Measurements from ENCODE around the gene ZDHHC20. TPM values are rescaled to one million over a fixed set of nuclear protein-coding genes. Genes with fewer than 3 reads are reported as not detected.

Gene ZDHHC20
- total and polyA plus RNA-seq, 10 of the 15 experiments (the other 5 are each of a cell fraction or from before 2014, with no cell fraction given), result 8.6 to 57.8 (median 41.7) TPM

DNA sequence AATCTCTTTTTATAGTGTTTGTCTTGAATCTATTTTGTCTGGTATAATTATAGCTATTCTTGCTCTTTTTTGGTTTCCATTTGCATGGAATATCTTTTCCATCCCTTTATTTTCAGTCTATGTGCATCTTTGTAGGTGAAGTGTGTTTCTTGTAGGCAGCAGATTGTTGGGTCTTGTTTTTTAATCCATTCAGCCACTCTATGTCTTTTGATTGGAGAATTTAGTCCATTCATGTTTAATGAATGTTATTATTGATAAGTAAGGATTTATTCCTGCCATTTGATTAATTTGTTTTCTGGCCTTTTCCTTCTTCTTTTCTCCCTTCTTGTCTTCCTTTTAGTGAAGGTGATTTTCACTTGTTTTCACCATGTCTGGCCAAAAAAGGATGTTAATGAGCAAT lies 11.7 kb upstream of the ZDHHC20 start:
- ChIA-PET POLR2A (interaction anchor here (0.6 kb wide), 1 partner anchor 51 kb away, joined by 7 read pairs; no protein-coding TSS in a partner anchor), SMC1A (ENCODE audit: uncharacterized antibody, unreplicated experiment) (no interaction called here), RAD21 (ENCODE audit: unreplicated experiment) (no interaction called here), CTCF (interaction anchor here (0.9 to 1.3 kb wide), 2 partner anchors 172 to 173 kb away, joined by 3 read pairs; no protein-coding TSS in a partner anchor)
- no peak for FAIRE-seq
- Histone ChIP-seq H3K9ac (ENCODE audit: control insufficient read depth, insufficient read depth, low read length) (no peak overlapping the region), H2AFZ (ENCODE audit: control insufficient read depth, low read depth, low read length) (no peak overlapping the region), H3K4me3 (no peak overlapping the region), H4K20me1 (ENCODE audit: control insufficient read depth, insufficient read depth) (no peaks in the 10 kb centered on the region), H3K27ac (ENCODE audit: control insufficient read depth, insufficient read depth) (no peak overlapping the region), H3K4me2 (ENCODE audit: control insufficient read depth, insufficient read depth) (no peak overlapping the region), H3K4me1 (ENCODE audit: control insufficient read depth, insufficient read depth, low read length) (no peaks in the 10 kb centered on the region), H3K79me2 (ENCODE audit: control insufficient read depth, insufficient read depth, low read length) (no peaks in the 10 kb centered on the region), H3K9me3 (replicated peaks; ENCODE audit: control insufficient read depth, insufficient read depth, low read length) (no peaks in the 10 kb centered on the region), H3K27me3 (replicated peaks in 1 of 2; ENCODE audit: control insufficient read depth in 2 of 2, insufficient read depth in 2 of 2, low read length in 1 of 2) (no peaks in the 10 kb centered on the region), H3K36me3 (ENCODE audit: control insufficient read depth in 2 of 2, insufficient read depth in 2 of 2, low read length in 1 of 2) (no peaks in the 10 kb centered on the region)
- ATAC-seq, result no peak
- TF ChIP-seq ZNF384 (IDR thresholded peaks at IDR 0.05; ENCODE audit: borderline replicate concordance, low read depth, low read length) (no peak), RB1 (IDR thresholded peaks at IDR 0.05; ENCODE audit: borderline replicate concordance) (no peak), ATF7 (IDR thresholded peaks at IDR 0.05; ENCODE audit: low read depth) (no peak), ZNF622 (IDR thresholded peaks at IDR 0.05) (no peak), BRCA1 (IDR thresholded peaks at IDR 0.05; ENCODE audit: low read depth, low read length) (no peak), IKZF2 (IDR thresholded peaks at IDR 0.05) (no peak), SP1 (IDR thresholded peaks at IDR 0.05; ENCODE audit: low read depth, low read length) (no peak), ZNF687 (IDR thresholded peaks at IDR 0.05) (no peak), TCF12 (IDR thresholded peaks at IDR 0.05; ENCODE audit: low read depth, low read length) (no peak), ZZZ3 (IDR thresholded peaks at IDR 0.05; ENCODE audit: control insufficient read depth, insufficient read length, low read depth) (no peak), BCLAF1 (IDR thresholded peaks at IDR 0.05) (no peak), TARDBP (IDR thresholded peaks at IDR 0.05; ENCODE audit: borderline replicate concordance) (no peak), ETV6 (conservative IDR thresholded peaks at IDR 0.05 in 1 of 2, IDR thresholded peaks at IDR 0.05 in 1 of 2; ENCODE audit: borderline replicate concordance in 1 of 2, low read depth in 1 of 2) (no peak)
- intact Hi-C loops (cut with micrococcal nuclease; ENCODE audit: unreplicated experiment), result no loop called here
- BruUV-seq (replicated peaks), result no TSS peak
- DNase-seq (ENCODE audit: low read depth, low spot score), result no peak
- in situ Hi-C loops (cut with MboI), result no loop called here
